DMS153 treated with DMSO at 0.1 percent for 48 hours (cell line): ENCODE data around the gene SHISA9.

Source experiments
- DNase-seq: peaks from one replicate; lab custom pipeline; 2025; ENCODE audit not compliant: unreplicated experiment; lab: John Stamatoyannopoulos, UW

Gene SHISA9

GRCh38 chr16:13067648-13068047, 166.2 kb downstream of the SHISA9 start:
- DNase-seq, result no peak

DNA sequence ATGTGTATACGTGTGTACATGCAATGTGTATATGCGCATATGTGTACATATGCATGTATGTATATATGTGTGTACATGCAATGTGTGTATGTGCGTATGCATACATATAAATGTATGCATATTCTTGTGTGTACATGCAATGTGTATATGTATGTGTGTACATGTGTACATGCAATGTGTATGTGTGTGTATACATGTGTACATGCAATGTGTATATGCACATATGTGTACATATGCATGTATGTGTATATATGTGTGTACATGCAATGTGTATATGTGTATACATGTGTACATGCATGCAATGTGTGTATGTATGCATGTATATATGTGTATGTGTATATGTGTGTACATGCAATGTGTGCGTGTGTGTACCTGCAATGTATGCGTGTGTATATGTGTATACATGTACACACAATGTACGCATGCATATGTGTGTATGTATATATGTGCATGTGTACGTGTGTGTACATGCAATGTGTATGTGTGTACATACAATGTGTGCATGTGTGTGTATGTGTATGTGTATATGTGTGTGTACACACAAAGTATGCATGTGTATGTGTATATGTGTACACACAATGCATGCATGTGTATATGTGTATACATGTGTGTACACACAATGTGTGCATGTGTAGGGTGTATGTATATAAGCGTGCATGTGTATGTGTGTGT, 167.7 kb downstream of the SHISA9 start:
- DNase-seq, result no peak

DNA sequence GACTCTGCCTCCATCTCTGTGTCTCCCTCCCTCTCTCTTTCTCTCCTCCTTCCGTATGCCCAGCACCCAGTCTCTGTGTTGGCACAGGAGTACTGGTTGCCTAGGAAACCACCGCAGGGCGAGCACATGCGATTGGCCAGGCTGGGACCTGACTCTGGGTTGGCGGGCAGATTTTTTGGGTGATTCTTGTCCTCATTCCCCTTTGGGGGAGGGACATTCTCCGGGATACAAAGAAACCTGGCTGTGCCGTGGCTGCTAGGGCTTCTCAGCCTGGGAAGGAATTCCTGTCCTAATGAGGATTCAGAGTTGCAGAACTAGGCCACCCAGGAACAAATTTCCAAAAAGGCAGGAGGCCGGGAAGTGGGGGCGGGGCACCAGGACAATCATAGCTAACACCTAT, 168.9 kb downstream of the SHISA9 start:
- no peak for DNase-seq

- DNase-seq, result no peak
Observed at GRCh38 chr16:13076878-13077277, 175.5 kb downstream of the SHISA9 start.

DNA sequence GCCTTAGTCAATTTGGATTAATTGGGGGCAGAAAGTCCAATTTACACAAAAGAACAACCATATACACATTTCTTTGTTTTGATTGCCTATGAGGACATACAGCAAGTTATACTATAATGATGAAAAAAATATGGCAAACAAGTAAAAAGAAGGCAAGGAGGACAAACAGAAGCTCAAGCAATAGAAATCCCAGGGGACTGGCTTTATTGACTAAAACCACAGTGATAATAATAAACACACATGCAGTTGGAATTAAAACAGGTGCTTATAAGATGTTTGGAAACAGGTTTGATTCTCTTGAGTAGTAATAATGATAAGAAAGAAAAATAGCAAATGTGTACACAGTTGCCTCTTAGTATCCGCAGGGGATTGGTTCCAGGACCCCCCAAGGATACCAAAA, 176.4 kb downstream of the SHISA9 start:
- no peak for DNase-seq

- DNase-seq, result no peak
Observed at GRCh38 chr16:13080531-13080930, 179.1 kb downstream of the SHISA9 start.

- no peak for DNase-seq
Observed at GRCh38 chr16:13081825-13082331, 180.5 kb downstream of the SHISA9 start.

DNA sequence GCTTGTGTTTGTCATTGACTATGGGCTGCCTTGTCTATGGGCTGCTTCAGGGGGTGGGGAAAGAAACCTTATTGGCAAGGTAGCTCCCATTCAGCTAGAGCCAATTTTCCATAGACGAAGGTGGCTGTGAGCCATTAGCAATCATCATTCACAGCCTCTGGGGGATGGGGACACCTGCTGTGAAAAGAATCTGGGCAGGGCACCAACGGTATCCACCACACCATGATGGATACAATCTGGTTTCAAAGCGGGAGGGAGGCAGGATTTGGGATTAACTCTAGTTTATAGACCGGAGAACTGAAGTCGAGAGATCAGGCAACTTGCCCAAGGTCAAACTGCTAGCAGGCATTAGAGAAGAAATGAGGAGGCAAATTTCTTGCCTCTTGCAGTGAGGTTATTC, 182.3 kb downstream of the SHISA9 start:
- DNase-seq, result no peak

DNA sequence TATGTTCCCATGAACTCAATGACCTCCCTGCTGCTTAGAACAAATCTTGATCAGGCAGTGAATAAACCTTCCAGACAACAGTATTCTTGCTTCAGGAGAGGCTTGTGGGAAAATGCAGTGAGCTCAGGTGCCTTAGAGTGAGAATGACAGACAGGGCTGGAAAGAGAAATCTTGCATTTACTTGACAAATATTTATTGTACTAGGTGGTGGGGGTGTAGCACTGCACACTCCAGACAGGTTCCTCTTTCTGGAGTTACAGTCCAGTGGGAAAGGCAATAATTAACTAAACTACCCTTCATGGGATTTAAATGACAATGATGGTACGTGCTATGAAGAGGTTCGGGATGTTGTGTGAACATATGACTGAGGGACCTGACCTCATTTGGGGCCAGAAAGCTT, 182.9 kb downstream of the SHISA9 start:
- no peak for DNase-seq

GRCh38 chr16:13093661-13094060, 192.3 kb downstream of the SHISA9 start:
- no peak for DNase-seq

GRCh38 chr16:13095061-13095460, 193.7 kb downstream of the SHISA9 start:
- no peak for DNase-seq

DNA sequence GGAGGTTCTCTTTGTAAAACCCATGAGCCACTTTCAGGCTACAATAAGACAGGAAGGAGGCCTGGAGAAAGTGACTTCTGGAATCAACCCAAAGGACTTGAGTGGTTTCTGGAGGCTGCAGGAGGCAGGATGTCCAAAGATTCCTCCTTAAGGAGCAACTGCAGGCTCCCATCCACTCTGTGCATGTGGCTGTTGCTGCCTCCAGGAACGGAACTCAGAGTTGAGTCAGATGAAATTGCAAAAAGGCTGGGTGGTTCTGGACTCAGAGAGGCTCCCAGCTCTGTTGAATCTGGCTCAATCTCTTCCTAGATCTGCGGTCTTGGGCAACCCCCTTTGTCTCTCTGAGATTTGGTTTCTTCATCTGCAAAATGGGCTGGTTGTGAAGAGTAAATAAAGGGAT, 197.1 kb downstream of the SHISA9 start:
- no peak for DNase-seq

DNA sequence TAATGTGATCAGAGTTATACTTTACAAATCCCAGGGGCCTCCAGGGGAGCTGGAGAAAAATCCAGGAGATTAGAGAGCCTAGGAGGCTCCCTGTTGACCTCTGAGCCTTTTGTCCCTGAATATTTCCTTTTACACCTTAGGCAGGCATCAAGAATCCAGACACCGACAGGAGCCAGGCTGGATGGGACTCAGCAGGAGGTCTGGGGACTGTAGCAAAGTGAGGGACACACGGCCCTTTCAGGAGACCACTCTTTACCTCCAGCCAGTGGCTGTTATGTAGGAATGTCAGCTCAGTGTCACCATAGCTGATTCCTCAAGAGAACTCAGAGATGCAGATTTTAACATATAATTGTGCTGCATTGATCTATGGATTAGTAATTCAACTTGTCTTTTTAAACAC, 198.4 kb downstream of the SHISA9 start:
- DNase-seq, result no peak

GRCh38 chr16:13100970-13101369, 199.6 kb downstream of the SHISA9 start:
- no peak for DNase-seq

DNA sequence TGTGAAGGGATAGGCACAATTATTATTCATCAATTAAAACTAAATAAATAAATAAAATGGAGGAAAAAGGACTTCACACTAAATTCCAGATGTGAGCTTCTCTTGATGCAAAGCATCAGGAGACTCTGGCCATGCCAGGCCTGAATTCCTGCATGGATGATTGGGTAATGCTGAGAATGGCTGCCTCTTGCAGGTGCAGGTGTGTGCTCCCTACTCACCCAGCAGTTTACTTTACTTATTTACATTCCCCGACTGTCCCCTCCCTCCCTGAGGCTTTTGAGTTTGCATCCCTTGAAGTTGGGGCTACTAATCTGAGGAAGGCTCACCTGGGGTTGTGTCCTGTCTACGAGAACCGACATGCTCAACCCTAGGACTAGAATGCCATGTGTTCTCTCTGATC, 200.4 kb downstream of the SHISA9 start:
- no peak for DNase-seq

GRCh38 chr16:13102401-13102800, 201.0 kb downstream of the SHISA9 start:
- DNase-seq, result no peak

- DNase-seq, result no peak
Observed at GRCh38 chr16:13103831-13104530, 202.6 kb downstream of the SHISA9 start.

GRCh38 chr16:13104772-13105171, 203.4 kb downstream of the SHISA9 start:
- DNase-seq, result no peak

DNA sequence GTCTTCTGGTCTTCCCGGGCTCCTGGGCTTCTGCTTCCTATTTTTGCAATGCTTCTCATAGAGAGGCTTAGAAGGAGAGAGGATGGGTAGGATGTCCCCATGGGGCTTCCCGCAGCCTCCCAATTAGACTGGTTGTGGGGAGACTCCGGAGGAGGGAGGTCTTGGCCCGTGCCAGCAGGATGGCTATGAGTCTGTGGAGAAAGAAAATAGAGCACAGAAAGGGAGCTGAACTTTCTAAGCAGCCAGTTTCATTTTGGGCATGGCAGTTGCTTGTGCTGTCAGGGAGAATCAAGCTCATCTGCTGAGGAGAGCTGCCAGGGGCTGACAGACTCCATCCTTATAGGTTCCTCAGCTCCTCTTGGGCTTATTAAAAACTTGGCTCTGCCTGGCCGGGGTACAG, 204.0 kb downstream of the SHISA9 start:
- DNase-seq, result no peak

GRCh38 chr16:13106464-13106863, 205.1 kb downstream of the SHISA9 start:
- DNase-seq, result no peak

DNA sequence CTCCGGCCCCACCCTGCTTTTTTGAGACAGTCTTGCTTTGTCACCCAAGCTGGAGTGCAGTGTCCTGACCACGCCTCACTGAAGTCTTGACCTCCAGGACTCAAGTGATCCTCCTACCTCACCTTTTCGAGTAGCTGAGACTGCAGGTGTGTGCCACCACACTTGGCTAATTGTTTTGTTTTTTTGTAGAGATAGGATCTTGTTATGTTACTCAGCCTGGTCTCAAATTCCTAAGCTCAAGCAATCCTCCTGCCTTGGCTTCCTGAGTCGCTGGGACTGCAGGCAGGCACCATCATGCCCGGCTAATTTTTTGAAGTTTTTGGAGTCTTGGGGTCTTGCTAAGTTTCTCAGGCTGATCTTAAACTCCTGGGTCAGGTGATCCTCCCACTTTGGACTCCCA, 206.7 kb downstream of the SHISA9 start:
- DNase-seq, result no peak

- no peak for DNase-seq
Observed at GRCh38 chr16:13109171-13109570, 207.8 kb downstream of the SHISA9 start.
